ENCODE measurements around the gene CSNK1D. TPM values are rescaled to one million over a fixed set of nuclear protein-coding genes. Genes with fewer than 3 reads are reported as not detected.

CSNK1D gene
- total RNA-seq, 1 donor from 2014 or later: 118 TPM

DNA sequence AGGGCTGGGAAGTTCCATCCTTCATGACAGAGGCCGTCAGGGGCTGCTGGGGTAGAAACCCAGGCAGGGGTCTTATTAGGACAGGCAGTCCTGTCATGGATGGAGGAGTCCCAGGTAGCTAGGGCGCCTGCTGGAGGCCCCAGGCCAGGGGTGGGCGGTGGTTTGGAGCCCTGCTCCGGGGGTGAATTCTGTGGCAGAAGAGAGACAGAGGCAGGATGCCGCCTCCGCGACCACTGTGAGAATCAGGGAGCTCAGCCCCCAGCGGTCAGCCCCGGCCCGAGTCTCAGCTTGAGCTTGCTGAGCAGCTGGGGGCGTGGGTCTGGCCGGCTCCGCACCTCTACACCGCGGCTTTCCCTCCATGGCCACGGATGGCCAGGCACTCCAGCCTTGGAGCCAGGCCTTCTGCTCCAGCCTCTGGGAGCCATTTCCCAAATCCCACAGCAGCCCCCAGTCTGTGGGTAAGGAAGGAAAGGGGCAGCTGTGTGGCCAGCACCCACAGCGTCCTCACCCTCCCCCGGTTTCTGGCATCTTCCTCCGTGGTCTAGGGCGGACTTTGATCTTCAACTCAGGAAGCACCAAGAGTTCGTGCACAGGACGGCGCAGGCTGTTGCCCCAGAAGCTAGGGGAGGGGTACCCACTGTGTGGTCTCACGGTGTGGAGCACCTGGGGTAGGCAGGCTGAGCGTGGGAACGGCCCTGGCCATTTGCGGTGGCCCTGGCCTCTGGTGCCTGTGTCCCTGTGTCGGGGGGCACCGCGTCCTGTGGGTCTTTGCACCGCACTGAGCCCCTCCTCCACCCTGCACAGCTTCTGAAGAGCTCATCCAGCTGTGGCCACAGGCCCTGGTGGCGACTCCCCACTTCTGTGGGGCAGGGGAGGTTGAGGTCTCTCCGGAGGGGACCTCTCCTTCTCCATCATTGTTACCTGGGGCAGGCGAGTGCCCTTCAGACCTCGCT, 29.8 kb upstream of the CSNK1D start:
- Mint-ChIP-seq H3K27me3 (ENCODE audit: unreplicated experiment) (peaks cover 10% of the 10 kb centered on the region), H3K4me3 (ENCODE audit: unreplicated experiment) (no peak overlapping the region), H3K36me3 (ENCODE audit: unreplicated experiment) (no peaks in the 10 kb centered on the region), H3K27ac (ENCODE audit: unreplicated experiment) (no peak overlapping the region), H3K9me3 (ENCODE audit: unreplicated experiment) (no peaks in the 10 kb centered on the region), H3K4me1 (ENCODE audit: unreplicated experiment) (peaks cover 17% of the 10 kb centered on the region)
- DNase-seq (ENCODE audit: extremely low spot score, unreplicated experiment): no peak
- TF ChIP-seq, protein P1, sequence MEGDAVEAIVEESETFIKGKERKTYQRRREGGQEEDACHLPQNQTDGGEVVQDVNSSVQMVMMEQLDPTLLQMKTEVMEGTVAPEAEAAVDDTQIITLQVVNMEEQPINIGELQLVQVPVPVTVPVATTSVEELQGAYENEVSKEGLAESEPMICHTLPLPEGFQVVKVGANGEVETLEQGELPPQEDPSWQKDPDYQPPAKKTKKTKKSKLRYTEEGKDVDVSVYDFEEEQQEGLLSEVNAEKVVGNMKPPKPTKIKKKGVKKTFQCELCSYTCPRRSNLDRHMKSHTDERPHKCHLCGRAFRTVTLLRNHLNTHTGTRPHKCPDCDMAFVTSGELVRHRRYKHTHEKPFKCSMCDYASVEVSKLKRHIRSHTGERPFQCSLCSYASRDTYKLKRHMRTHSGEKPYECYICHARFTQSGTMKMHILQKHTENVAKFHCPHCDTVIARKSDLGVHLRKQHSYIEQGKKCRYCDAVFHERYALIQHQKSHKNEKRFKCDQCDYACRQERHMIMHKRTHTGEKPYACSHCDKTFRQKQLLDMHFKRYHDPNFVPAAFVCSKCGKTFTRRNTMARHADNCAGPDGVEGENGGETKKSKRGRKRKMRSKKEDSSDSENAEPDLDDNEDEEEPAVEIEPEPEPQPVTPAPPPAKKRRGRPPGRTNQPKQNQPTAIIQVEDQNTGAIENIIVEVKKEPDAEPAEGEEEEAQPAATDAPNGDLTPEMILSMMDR (IDR thresholded peaks at IDR 0.05): no peak

DNA sequence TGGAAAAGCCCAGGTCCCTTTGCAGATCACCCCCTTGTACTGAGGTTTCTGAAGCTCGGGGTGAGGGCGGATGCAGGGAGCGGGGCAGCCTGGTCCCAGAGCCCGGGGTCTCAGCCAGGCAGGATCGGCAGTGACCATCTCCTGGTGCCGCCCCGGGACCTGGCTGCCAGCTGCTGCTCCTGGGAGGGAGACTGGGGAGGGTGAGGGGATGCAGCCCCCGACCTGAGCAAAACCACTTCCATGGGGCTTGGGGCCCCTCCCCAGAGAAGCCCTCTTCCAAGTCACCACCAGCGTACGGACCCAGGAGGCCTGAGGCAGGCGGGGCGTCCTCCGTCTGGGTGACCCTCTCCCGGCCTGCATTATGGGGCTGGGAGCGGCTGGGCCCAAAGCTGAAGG, 29.1 kb upstream of the CSNK1D start:
- Mint-ChIP-seq H3K9me3 (ENCODE audit: unreplicated experiment) (no peaks in the 10 kb centered on the region), H3K4me3 (ENCODE audit: unreplicated experiment) (no peak overlapping the region), H3K27ac (ENCODE audit: unreplicated experiment) (no peak overlapping the region), H3K36me3 (ENCODE audit: unreplicated experiment) (no peaks in the 10 kb centered on the region), H3K27me3 (ENCODE audit: unreplicated experiment) (peaks cover 4% of the 10 kb centered on the region), H3K4me1 (ENCODE audit: unreplicated experiment) (peaks cover 24% of the 10 kb centered on the region)
- TF ChIP-seq, protein P1 (IDR thresholded peaks at IDR 0.05): no peak
- DNase-seq (ENCODE audit: extremely low spot score, unreplicated experiment): no peak

DNA sequence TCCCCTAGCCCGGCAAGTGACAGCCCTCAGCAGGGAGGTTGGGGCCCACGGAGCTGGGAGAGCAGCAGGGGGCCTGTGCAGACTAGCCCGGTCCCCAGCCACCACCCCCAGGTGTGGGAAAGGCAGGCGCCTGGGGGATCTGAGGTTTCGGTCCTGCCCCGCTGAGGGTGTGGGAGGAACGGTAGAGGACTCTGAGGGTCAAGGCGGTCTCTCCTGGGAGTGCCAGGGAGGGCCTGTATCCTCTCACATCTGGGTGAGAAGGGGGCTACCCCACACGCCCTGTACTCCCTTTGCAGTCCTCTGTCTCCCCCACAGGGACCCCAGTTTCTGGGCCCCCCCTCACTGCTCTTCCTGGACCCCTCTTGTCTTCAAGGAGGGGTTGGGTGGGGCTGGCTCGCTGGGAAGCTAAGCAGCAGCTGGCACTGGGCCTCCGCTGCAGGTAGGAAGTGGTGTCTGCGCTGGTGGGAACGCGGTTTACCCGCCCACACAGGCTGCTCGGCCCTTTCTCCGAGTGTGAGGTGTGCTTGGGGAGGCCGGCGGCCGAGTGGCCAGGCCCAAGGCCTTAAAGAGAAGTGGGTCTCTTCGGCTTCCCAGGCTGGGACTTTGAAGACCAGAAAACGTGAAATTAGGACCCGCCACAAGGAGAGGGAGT, 28.5 kb upstream of the CSNK1D start:
- TF ChIP-seq, protein P1 (IDR thresholded peaks at IDR 0.05): no peak
- no peaks in the 10 kb centered on the region for H3K9me3 Mint-ChIP-seq (ENCODE audit: unreplicated experiment)
- H3K4me3 Mint-ChIP-seq (ENCODE audit: unreplicated experiment): no peak overlapping the region
- H3K27me3 Mint-ChIP-seq (ENCODE audit: unreplicated experiment): peaks cover 4% of the 10 kb centered on the region
- peaks cover 29% of the 10 kb centered on the region for H3K4me1 Mint-ChIP-seq (ENCODE audit: unreplicated experiment)
- no peak overlapping the region for H3K27ac Mint-ChIP-seq (ENCODE audit: unreplicated experiment)
- no peaks in the 10 kb centered on the region for H3K36me3 Mint-ChIP-seq (ENCODE audit: unreplicated experiment)
- no peak for DNase-seq (ENCODE audit: extremely low spot score, unreplicated experiment)

DNA sequence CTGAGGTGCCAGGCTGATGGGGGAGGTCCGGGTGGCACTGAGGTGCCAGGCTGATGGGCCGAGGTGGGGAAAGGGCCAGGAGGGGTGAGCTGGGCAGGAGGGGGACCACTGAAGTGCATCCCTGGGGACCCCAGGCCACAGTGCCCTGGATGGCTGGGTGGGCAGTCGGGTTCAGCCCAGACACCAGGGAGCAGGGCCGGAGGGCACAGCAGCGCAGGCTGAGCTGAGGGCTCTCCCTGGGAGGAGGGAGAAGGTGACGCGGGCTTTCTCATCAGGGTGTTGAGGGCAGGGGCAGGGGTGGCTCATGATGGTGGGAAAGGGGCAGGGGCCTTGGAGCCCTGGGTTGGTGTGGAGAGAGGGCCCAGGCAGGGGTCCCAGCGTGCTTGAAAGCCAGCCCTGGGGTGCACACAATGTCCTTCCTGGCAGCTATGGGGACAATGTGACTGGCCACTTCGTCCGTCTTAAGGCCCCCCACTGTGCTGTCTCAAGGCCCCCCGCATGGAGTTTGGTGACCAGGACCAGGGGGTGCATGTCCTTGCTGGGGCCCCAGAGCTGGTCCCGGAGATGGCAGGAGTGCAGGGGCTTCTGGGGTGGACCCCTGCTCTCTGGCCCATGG, 27.9 kb upstream of the CSNK1D start:
- TF ChIP-seq, protein P1 (IDR thresholded peaks at IDR 0.05): no peak
- Mint-ChIP-seq H3K4me3 (ENCODE audit: unreplicated experiment) (no peak overlapping the region), H3K4me1 (ENCODE audit: unreplicated experiment) (peaks cover 35% of the 10 kb centered on the region), H3K27ac (ENCODE audit: unreplicated experiment) (no peak overlapping the region), H3K27me3 (ENCODE audit: unreplicated experiment) (no peaks in the 10 kb centered on the region), H3K36me3 (ENCODE audit: unreplicated experiment) (no peaks in the 10 kb centered on the region), H3K9me3 (ENCODE audit: unreplicated experiment) (no peaks in the 10 kb centered on the region)
- no peak for DNase-seq (ENCODE audit: extremely low spot score, unreplicated experiment)
